ENCODE results near the gene TUBGCP3. TPM values are rescaled to one million over a fixed set of nuclear protein-coding genes. Genes with fewer than 3 reads are reported as not detected.
"Not testable (repeated sequence)": the region's sequence is repeated elsewhere in the genome, so short reads cannot be mapped to it uniquely, and the experiment has no call there.

The TUBGCP3 gene
- total and polyA plus RNA-seq, 2 donors (not counting 1 experiment from before 2014, with no cell fraction given), result 30.6 to 65.1 TPM

- no peak overlapping the region for H3K27ac Mint-ChIP-seq
- intact Hi-C loops (cut with micrococcal nuclease), result no loop called here
- no peak for TF ChIP-seq EZH2 (IDR thresholded peaks at IDR 0.05; ENCODE audit: borderline replicate concordance, insufficient read depth, low read depth, low read length, poor library complexity, severe bottlenecking)
- TF ChIP-seq, protein P1, sequence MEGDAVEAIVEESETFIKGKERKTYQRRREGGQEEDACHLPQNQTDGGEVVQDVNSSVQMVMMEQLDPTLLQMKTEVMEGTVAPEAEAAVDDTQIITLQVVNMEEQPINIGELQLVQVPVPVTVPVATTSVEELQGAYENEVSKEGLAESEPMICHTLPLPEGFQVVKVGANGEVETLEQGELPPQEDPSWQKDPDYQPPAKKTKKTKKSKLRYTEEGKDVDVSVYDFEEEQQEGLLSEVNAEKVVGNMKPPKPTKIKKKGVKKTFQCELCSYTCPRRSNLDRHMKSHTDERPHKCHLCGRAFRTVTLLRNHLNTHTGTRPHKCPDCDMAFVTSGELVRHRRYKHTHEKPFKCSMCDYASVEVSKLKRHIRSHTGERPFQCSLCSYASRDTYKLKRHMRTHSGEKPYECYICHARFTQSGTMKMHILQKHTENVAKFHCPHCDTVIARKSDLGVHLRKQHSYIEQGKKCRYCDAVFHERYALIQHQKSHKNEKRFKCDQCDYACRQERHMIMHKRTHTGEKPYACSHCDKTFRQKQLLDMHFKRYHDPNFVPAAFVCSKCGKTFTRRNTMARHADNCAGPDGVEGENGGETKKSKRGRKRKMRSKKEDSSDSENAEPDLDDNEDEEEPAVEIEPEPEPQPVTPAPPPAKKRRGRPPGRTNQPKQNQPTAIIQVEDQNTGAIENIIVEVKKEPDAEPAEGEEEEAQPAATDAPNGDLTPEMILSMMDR (IDR thresholded peaks at IDR 0.05), result no peak
- Histone ChIP-seq H3K4me2 (replicated peaks; ENCODE audit: low read depth, low read length, poor library complexity, severe bottlenecking) (no peak overlapping the region), H3K27ac (ENCODE audit: low read length in 2 of 2) (no peak overlapping the region), H3K9me3 (ENCODE audit: control extremely low read depth in 1 of 3, control insufficient read depth in 2 of 3, insufficient read depth in 1 of 3, low read length in 2 of 3) (no peaks in the 10 kb centered on the region), H3K4me1 (ENCODE audit: control insufficient read depth in 2 of 2, insufficient read depth in 2 of 2, low read length in 2 of 2) (peaks cover 10 to 18% of the 10 kb centered on the region in 2 donors), H4K20me1 (ENCODE audit: control insufficient read depth, insufficient read depth, low read length, poor library complexity, severe bottlenecking) (no peaks in the 10 kb centered on the region), H2AFZ (ENCODE audit: insufficient read depth, low read depth, low read length, poor library complexity, severe bottlenecking) (no peak overlapping the region), H3K27me3 (replicated peaks in 1 of 4; ENCODE audit: control extremely low read depth in 1 of 4, control insufficient read depth in 3 of 4, insufficient read depth in 4 of 4, low read length in 3 of 4) (no peaks in the 10 kb centered on the region), H3K9ac (ENCODE audit: low read length) (no peak overlapping the region), H3K36me3 (replicated peaks in 1 of 2; ENCODE audit: control extremely low read depth in 1 of 2, control insufficient read depth in 1 of 2, extremely low read depth in 1 of 2, insufficient read depth in 2 of 2, low read length in 1 of 2) (no peaks in the 10 kb centered on the region), H3K79me2 (ENCODE audit: control insufficient read depth, insufficient read depth, low read length) (no peaks in the 10 kb centered on the region), H3K4me3 (ENCODE audit: control extremely low read depth in 1 of 5, extremely low read depth in 1 of 5, insufficient read depth in 1 of 5, low read depth in 2 of 5, low read length in 4 of 5) (no peak overlapping the region)
- DNase-seq, result no peak
- peaks cover 10% of the 10 kb centered on the region for H3K4me1 Mint-ChIP-seq
- no peak overlapping the region for H3K4me3 Mint-ChIP-seq
- H3K27me3 Mint-ChIP-seq, result peaks cover 10% of the 10 kb centered on the region
- ChIA-PET POLR2A (no interaction called here), CTCF (interaction anchor here (0.8 to 1.8 kb wide), 2 partner anchors 23 to 245 kb away, joined by 3 to 5 read pairs; no protein-coding TSS in a partner anchor)
- no peak for ATAC-seq (ENCODE audit: low read depth)
- 96% methylated on average over 4 of the region's 8 CpGs for WGBS (ENCODE audit: insufficient coverage)
- H3K9me3 Mint-ChIP-seq (ENCODE audit: insufficient read depth), result no peaks in the 10 kb centered on the region
Measured at GRCh38 chr13:112629161-112629560, 41.2 kb upstream of the TUBGCP3 start.

DNA sequence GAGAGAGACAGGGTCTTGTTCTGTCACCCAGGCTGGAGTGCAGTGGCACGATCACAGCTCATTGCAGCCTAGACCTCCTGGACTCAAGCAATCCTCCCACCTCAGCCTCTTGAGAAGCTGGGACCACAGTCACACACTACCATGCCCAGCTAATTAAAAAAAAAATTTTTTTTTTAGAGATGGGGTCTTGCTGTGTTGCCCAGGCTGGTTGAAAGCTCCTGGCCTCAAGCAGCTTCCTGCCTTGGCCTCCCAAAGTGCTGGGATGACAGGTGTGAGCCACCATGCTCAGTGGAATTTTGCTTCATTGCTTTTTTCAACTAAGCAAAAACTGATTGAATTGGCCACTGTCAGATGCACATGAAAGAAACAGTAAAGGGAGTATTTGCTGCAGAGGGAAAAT, 39.7 kb upstream of the TUBGCP3 start:
- H3K27ac Mint-ChIP-seq; intact Hi-C loops (cut with micrococcal nuclease); H3K4me3 ChIP-seq (ENCODE audit: control extremely low read depth in 1 of 5, extremely low read depth in 1 of 5, insufficient read depth in 1 of 5, low read depth in 2 of 5, low read length in 4 of 5); ATAC-seq (ENCODE audit: low read depth); H3K27ac ChIP-seq (ENCODE audit: low read length in 2 of 2); H3K4me2 ChIP-seq (replicated peaks; ENCODE audit: low read depth, low read length, poor library complexity, severe bottlenecking); H3K27me3 ChIP-seq (replicated peaks in 1 of 4; ENCODE audit: control extremely low read depth in 1 of 4, control insufficient read depth in 3 of 4, insufficient read depth in 4 of 4, low read length in 3 of 4); H3K9ac ChIP-seq (ENCODE audit: low read length); H3K4me3 Mint-ChIP-seq; H3K79me2 ChIP-seq (ENCODE audit: control insufficient read depth, insufficient read depth, low read length); H3K36me3 ChIP-seq (replicated peaks in 1 of 2; ENCODE audit: control extremely low read depth in 1 of 2, control insufficient read depth in 1 of 2, extremely low read depth in 1 of 2, insufficient read depth in 2 of 2, low read length in 1 of 2); DNase-seq; H3K9me3 ChIP-seq (ENCODE audit: control extremely low read depth in 1 of 3, control insufficient read depth in 2 of 3, insufficient read depth in 1 of 3, low read length in 2 of 3); POLR2A ChIA-PET; CTCF ChIA-PET; H4K20me1 ChIP-seq (ENCODE audit: control insufficient read depth, insufficient read depth, low read length, poor library complexity, severe bottlenecking); H2AFZ ChIP-seq (ENCODE audit: insufficient read depth, low read depth, low read length, poor library complexity, severe bottlenecking); H3K9me3 Mint-ChIP-seq (ENCODE audit: insufficient read depth); H3K4me1 Mint-ChIP-seq: not testable (repeated sequence)
- H3K4me1 ChIP-seq (ENCODE audit: control insufficient read depth in 2 of 2, insufficient read depth in 2 of 2, low read length in 2 of 2), result peaks cover 10 to 18% of the 10 kb centered on the region in 2 donors
- WGBS (ENCODE audit: insufficient coverage), result no CpG with 5 or more reads among the region's 1 CpG
- peaks cover 16% of the 10 kb centered on the region for H3K27me3 Mint-ChIP-seq

Measured in B cell (primary cell).